ENCODE data around the gene DIS3L2.

GRCh38 chr2:232203936-232204335 is 242.4 kb downstream of the DIS3L2 start:
- TF ChIP-seq CTCF (IDR thresholded peaks at IDR 0.05), result no peak
- no peak for TF ChIP-seq ZNF138 (CRISPR knock-in tag; conservative IDR thresholded peaks at IDR 0.05)
- no peak for TF ChIP-seq IRF2 (CRISPR knock-in tag; IDR thresholded peaks at IDR 0.05; ENCODE audit: borderline replicate concordance, low read depth)

Measured in WTC11 (cell line).